NAMALWA (cell line): ENCODE results near the gene SLC4A4.

Experiments used
- DNase-seq: peaks from one replicate; pipeline ENCODE4 v3.0.0-alpha.2; 2015; ENCODE audit warnings: low spot score

SLC4A4 gene

DNA sequence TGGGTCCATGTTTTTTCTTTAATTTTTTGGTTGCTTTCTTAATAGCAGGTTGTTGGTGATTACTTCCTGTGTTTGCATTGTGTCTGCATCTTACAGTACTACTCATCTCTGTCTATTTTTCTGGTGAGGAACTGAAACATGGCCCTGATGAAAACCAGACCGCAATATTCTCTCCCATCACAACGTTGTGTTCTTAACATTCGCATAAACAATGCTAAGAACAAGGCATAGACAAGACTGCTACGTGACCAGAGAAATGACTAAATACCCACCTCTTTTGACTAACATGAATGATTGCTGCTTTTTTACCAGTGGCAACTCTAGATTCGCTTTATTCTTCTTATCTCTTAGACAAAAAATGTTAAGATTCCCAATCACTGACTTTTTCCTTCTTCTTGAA, 266.0 kb downstream of the SLC4A4 start:
- no peak for DNase-seq

DNA sequence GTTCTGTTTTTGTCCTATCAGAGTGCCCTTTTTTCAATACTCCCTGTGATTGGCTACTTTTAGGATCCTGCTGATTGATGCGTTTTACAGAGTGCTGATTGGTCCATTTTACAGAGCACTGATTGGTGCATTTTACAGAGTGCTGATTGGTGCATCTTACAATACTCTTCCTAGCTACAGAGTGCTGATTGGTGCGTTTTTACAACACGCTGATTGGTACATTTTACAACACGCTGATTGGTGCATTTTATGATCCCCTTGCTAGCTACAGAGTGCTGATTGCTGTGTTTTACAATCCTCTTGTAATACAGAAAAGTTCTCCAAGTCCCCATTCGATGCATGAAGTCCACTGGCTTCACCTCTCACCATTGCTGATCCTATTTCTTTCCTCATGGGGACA, 268.3 kb downstream of the SLC4A4 start:
- peak; percentile 20 for DNase-seq

DNA sequence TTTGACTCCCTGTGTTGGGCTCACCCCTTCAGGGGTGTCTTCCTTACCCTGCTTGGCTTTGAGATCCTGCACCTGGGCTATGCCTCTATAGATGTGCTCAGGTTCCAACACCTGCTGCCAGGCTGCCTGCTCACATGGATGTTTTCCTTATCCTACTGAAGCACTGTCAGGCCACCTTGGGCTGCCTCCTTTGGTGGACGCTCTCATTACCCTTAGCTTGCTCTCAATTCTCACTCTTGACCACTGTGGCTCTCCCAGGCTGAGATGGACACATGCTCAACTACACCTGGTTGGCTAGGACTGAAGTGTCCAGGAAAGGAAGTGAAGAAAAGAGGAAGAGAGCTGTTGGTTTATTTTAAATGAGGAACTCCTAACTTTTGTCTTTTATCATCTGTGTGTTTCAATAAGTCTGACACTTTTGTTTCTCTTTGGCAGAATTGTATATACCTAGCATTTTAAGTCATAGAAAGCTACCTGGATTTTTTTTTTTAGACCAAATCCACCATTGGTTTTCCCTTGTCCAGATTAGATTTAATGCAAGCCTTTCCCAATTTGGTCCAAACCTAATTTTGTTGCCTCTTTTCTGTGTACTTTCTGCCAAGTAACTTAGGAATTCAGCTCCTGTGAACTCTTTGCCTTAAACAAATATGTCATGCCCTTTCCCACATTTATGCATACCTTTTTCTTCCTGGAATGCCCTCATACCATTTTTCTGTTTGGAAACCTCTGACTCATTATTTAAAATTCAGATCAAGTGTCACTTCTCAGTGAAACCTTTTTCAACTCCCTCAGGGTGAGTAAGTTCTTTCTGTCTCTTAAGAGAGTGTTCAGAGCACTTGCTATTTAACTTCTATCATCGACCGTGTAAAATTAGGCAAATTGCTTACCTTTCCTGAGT, 269.2 kb downstream of the SLC4A4 start:
- DNase-seq, result no peak

DNA sequence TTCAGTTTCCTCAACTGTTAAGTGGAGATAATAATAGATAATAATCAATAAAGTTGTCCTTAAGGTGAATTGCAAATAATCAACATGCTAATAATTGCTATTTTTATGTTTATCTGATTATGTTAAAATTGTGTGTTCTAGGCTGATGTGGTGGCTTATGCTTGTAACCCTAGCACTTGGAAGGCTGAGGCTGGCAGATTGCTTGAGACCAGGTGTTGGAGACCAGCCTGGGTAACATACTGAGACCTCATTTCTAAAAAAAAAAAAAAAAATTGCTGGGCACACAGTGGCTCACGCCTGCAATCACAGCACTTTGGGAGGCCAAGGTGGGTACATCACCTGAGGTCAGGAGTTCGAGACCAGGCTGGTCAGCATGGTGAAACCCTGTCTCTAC, 269.9 kb downstream of the SLC4A4 start:
- DNase-seq, result no peak

DNA sequence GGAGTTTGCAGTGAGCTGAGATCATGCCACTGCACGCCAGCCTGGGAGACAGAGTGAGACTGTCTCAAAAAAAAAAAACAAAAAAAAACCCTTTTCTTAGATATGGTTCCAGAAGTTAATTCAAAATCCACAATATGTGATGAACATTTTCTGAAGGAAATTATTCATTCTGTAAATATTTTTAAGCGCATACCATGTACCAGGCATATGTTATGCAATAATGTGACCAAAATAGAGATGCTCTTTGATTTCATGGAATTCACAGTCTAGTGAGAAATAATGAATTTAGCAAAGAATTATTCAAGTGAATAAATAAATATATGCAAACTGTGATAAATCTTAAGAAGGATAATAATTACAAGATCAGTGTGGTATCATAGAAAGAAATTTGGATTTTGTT, 270.3 kb downstream of the SLC4A4 start:
- no peak for DNase-seq

DNA sequence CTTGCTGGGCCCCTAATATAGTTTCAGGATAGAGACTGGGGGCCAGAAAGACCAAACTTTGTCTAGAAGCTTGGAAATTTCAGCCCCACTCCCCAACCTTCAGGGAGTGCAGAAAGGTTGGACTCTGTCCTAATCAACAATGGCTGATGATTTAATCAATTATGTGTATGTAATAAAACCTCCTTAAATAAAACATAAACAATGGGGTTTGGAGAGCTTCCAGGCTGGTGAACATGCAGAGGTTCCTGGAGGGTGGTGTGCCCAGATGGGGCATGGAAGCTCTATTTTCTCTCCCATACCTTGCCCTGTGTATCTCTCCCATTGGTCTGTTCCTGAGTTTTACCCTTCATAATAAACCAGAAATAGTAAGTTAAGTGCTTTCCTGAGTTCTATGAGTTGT, 270.8 kb downstream of the SLC4A4 start:
- DNase-seq, result no peak

DNA sequence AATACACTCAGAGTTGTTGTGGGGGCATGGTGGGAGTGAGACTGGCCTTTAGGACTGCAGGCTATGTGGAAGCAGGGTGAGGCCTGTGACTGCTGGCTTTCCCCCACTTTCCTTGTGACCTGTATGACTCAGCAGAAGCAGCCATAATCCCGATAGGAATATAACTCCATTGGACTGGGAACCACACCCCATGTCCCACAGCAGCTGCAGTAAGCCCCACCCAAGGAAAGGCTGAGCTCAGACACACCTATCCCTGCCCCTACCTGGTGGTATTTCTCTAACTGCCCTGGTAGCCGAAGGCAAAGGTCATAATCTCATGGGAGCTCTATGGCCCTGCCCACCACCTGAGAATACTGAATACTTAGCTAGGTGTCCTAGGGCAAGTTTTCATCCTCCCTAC, 275.8 kb downstream of the SLC4A4 start:
- no peak for DNase-seq

DNA sequence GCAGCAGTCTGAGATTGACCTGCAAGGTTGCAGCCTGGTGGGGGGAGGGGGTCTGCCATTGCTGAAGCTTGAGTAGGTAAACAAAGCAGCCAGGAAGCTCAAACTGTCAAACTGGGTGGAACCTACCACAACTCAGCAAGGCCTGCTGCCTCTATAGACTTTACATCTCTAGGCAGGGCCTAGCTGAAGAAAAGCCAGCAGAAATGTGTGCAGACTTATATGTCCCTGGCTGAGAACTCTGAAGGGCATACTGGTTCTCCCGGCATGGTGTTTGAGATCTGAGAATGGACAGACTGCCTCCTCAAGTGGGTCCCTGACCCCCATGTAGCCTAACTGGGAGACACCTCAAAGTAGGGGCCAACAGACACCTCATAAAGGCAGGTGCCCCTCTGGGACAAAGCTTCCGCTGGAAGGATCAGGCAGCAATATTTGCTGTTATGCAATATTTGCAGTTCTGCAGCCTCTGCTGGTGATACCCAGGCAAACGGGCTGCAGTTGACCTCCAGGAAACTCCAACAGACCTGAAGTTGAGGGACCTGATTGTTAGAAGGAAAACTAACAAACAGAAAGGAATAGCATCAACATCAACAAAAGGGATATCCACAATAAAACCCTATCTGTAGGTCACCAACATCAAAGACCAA, 277.5 kb downstream of the SLC4A4 start:
- DNase-seq, result no peak
